PC-3 (cell line): ENCODE data around the gene ATP8A2.

Source experiments
- CTCF ChIP-seq: fragments of 300-600 bp; sonication (generic); conservative IDR thresholded peaks from 2 replicates; pipeline ENCODE4 v1.5.1; 2017; ENCODE audit warnings: antibody characterized with exemption, low read depth, mild to moderate bottlenecking, low read length
- EZH2 ChIP-seq: fragments of 300-600 bp; sonication (generic); IDR thresholded peaks from one replicate; pipeline ENCODE4 v1.6.1; 2017; ENCODE audit warnings: antibody characterized with exemption, mild to moderate bottlenecking, low read length; ENCODE audit not compliant: unreplicated experiment
- EZH2phosphoT487 ChIP-seq: fragments of 300-600 bp; sonication (generic); IDR thresholded peaks from 2 replicates; pipeline ENCODE4 v1.6.1; 2018; ENCODE audit warnings: mild to moderate bottlenecking, antibody characterized with exemption, low read length, borderline replicate concordance

GRCh38 chr13:25887962-25888655, 516.3 kb downstream of the ATP8A2 start:
- TF ChIP-seq CTCF (no peak), EZH2 (no peak), EZH2phosphoT487 (no peak)
